Measurements from ENCODE around the gene PSMG4. TPM values are rescaled to one million over a fixed set of nuclear protein-coding genes. Genes with fewer than 3 reads are reported as not detected.

The PSMG4 gene
- polyA plus RNA-seq, 2 of the 4 experiments (the other 2 are of a cell fraction), result 15.0 to 21.9 TPM

GRCh38 chr6:3296537-3296936, 37.8 kb downstream of the PSMG4 start:
- TF ChIP-seq PBX3 (IDR thresholded peaks at IDR 0.05), result no peak
- TF ChIP-seq EP300 (IDR thresholded peaks at IDR 0.05), result no peak
- no peak for TF ChIP-seq SMC3 (IDR thresholded peaks at IDR 0.05)
- no peak for TF ChIP-seq CBX2 (IDR thresholded peaks at IDR 0.05; ENCODE audit: borderline replicate concordance, low read depth)
- TF ChIP-seq RFX5 (IDR thresholded peaks at IDR 0.05), result no peak
- CTCF ChIA-PET, result interaction anchor here (1.1 to 4.2 kb wide), 4 partner anchors 9 to 436 kb away, joined by 3 to 15 read pairs (median 9); no protein-coding TSS in a partner anchor
- ATAC-seq, result no peak
- no peaks in the 10 kb centered on the region for H3K9me3 ChIP-seq
- H3K4me1 ChIP-seq, result peaks cover 13% of the 10 kb centered on the region
- POLR2A ChIA-PET, result no interaction called here
- H3K4me3 ChIP-seq, result no peak overlapping the region
- 89% methylated on average over 10 of the region's 11 CpGs for WGBS (ENCODE audit: missing lambda C conversion rate)
- no peak for DNase-seq (ENCODE audit: low read depth in 1 of 2, low spot score in 1 of 2)
- no peak for FAIRE-seq
- H3K4me2 ChIP-seq, result peak overlapping the region; percentile 26; the same call in 2 of the 3 replicates
- peak overlapping the region in 1 of 2 experiments; percentile 47; a peak in 1 of 6 replicates for H3K27ac ChIP-seq

- ChIA-PET CTCF (interaction anchor here (1.1 to 4.2 kb wide), 4 partner anchors 8 to 435 kb away, joined by 3 to 15 read pairs (median 9); no protein-coding TSS in a partner anchor), POLR2A (no interaction called here)
- no peak overlapping the region for H3K4me3 ChIP-seq
- FAIRE-seq, result no peak
- peak; percentile 36 to 38; a peak in 1 of 6 replicates for ATAC-seq
- peak in 1 of 2 experiments; percentile 35 for DNase-seq (ENCODE audit: low read depth in 1 of 2, low spot score in 1 of 2)
- peak overlapping the region in 1 of 2 experiments; percentile 47; a peak in 3 of 6 replicates for H3K27ac ChIP-seq
- H3K4me1 ChIP-seq, result peaks cover 13% of the 10 kb centered on the region
- TF ChIP-seq HOXB5 (CRISPR knock-in tag; IDR thresholded peaks at IDR 0.05), result no peak
- no peak for TF ChIP-seq ZC3H11A (IDR thresholded peaks at IDR 0.05)
- no peak for TF ChIP-seq POLR2AphosphoS2 (conservative IDR thresholded peaks at IDR 0.05; ENCODE audit: low read length)
- no peak for TF ChIP-seq JUN (IDR thresholded peaks at IDR 0.05)
- no peak for TF ChIP-seq POLR2A (IDR thresholded peaks at IDR 0.05; ENCODE audit: low read length)
- no peak for TF ChIP-seq ZFP36 (IDR thresholded peaks at IDR 0.05; ENCODE audit: borderline replicate concordance, partially characterized antibody)
- no peaks in the 10 kb centered on the region for H3K9me3 ChIP-seq
- peak overlapping the region; percentile 26; the same call in 2 of the 3 replicates for H3K4me2 ChIP-seq
- WGBS (ENCODE audit: missing lambda C conversion rate), result 50% methylated on average over 8 of the region's 9 CpGs
These were observed 38.3 kb downstream of the PSMG4 start for GRCh38 chr6:3297006-3297405.

- Histone ChIP-seq H3K4me3 (no peak overlapping the region), H3K4me1 (peaks cover 13% of the 10 kb centered on the region), H3K4me2 (no peak overlapping the region), H3K9me3 (no peaks in the 10 kb centered on the region), H3K27ac (peak overlapping the region; percentile 45 to 47; a peak in 4 of 6 replicates)
- ChIA-PET CTCF (interaction anchor here (0.8 to 4.2 kb wide), 3 partner anchors 15 to 435 kb away, joined by 3 to 15 read pairs (median 4); no protein-coding TSS in a partner anchor), POLR2A (no interaction called here)
- DNase-seq (ENCODE audit: low read depth in 1 of 2, low spot score in 1 of 2) (no peak), ATAC-seq (no peak), FAIRE-seq (no peak)
- WGBS (ENCODE audit: missing lambda C conversion rate), result 100% methylated on average over 2 of the region's 11 CpGs
- TF ChIP-seq CHD4 (IDR thresholded peaks at IDR 0.05; ENCODE audit: borderline replicate concordance) (no peak), RFX5 (IDR thresholded peaks at IDR 0.05) (no peak), HOXA7 (CRISPR knock-in tag; IDR thresholded peaks at IDR 0.05) (no peak), PBX3 (IDR thresholded peaks at IDR 0.05) (no peak), ATOH8 (CRISPR knock-in tag; IDR thresholded peaks at IDR 0.05; ENCODE audit: low read depth) (no peak), ESRRA (IDR thresholded peaks at IDR 0.05; ENCODE audit: borderline replicate concordance, low read length) (no peak), MAZ (IDR thresholded peaks at IDR 0.05; ENCODE audit: borderline replicate concordance, low read depth, low read length) (no peak), ELK1 (IDR thresholded peaks at IDR 0.05; ENCODE audit: low read depth, low read length) (no peak), CTCF (IDR thresholded peaks at IDR 0.05) (no peak), ZSCAN20 (CRISPR knock-in tag; IDR thresholded peaks at IDR 0.05) (no peak), EP300 (IDR thresholded peaks at IDR 0.05) (no peak), KDM5A (IDR thresholded peaks at IDR 0.05) (no peak), MAFK (IDR thresholded peaks at IDR 0.05; ENCODE audit: partially characterized antibody) (no peak), POLR2AphosphoS2 (conservative IDR thresholded peaks at IDR 0.05; ENCODE audit: low read length) (no peak), TFCP2L1 (CRISPR knock-in tag; IDR thresholded peaks at IDR 0.05) (no peak)
These were observed 39.2 kb downstream of the PSMG4 start for GRCh38 chr6:3297909-3298308.

Data from A549 (cell line).